K562 (cell line): ENCODE measurements around the gene DDX50. TPM values are rescaled to one million over a fixed set of nuclear protein-coding genes. Genes with fewer than 3 reads are reported as not detected.

Source experiments
- CBFB ChIP-seq: sonication (generic); formaldehyde crosslinking; IDR thresholded peaks from 2 replicates; pipeline ENCODE4 v1.4.0; 2020; ENCODE audit warnings: mild to moderate bottlenecking, missing genetic modification reagents
- FOS ChIP-seq: IDR thresholded peaks from 3 replicates; pipeline ENCODE4 v1.6.1; 2011; ENCODE audit not compliant: insufficient read length; ENCODE audit errors: extremely low read depth
- HMG20A ChIP-seq: fragments of 450-650 bp; formaldehyde crosslinking; conservative IDR thresholded peaks from 2 replicates; pipeline ENCODE4 v1.4.0; 2020; ENCODE audit warnings: mild to moderate bottlenecking, mixed read lengths
- HNRNPH1 ChIP-seq: fragments of 200-400 bp; formaldehyde crosslinking; optimal IDR thresholded peaks from 2 replicates; pipeline ENCODE3; 2017; ENCODE audit warnings: low read depth, mild to moderate bottlenecking, low read length, moderate library complexity
- MCM7 ChIP-seq, 2 experiments: fragments of 450-650 bp; IDR thresholded peaks; 2 replicates each; pipeline ENCODE4 v1.6.1; 2016 to 2018
- MLLT1 ChIP-seq, 2 experiments: fragments of 450-650 bp; IDR thresholded peaks; 2 replicates each; pipeline ENCODE4 v1.6.1; 2016
- NFRKB ChIP-seq: fragments of 450-650 bp; IDR thresholded peaks from 2 replicates; pipeline ENCODE4 v1.6.1; 2016; ENCODE audit warnings: low read depth
- PRMT5 ChIP-seq: sonication (generic); formaldehyde crosslinking; IDR thresholded peaks from 2 replicates; pipeline ENCODE4 v1.5.0; 2020; ENCODE audit warnings: missing genetic modification reagents
- SAFB ChIP-seq: fragments of 200-400 bp; formaldehyde crosslinking; IDR thresholded peaks from 2 replicates; pipeline ENCODE4 v1.6.1; 2017; ENCODE audit warnings: low read depth, low read length, borderline replicate concordance
- TEAD2 ChIP-seq: fragments of 450-650 bp; IDR thresholded peaks from 2 replicates; pipeline ENCODE4 v1.6.1; 2016; ENCODE audit warnings: missing genetic modification characterization, control low read depth, missing compliant biosample characterization
- ZKSCAN8 ChIP-seq: fragments of 200-800 bp; sonication (Bioruptor generic); IDR thresholded peaks from 2 replicates; pipeline ENCODE4 v1.6.1; 2016; ENCODE audit warnings: missing genetic modification characterization, missing compliant biosample characterization
- ZNF174 ChIP-seq: fragments of 250-450 bp; sonication (Bioruptor Pico); IDR thresholded peaks from 2 replicates; pipeline ENCODE4 v1.4.0; 2020; ENCODE audit warnings: mild to moderate bottlenecking
- ZNF431 ChIP-seq: sonication (generic); formaldehyde crosslinking; IDR thresholded peaks from 2 replicates; pipeline ENCODE4 v1.8.0; 2022; ENCODE audit warnings: mild to moderate bottlenecking, missing genetic modification reagents
- polyA plus RNA-seq, 8 experiments: library from polyadenylated mRNA; depleted of rRNA in 4 of 8; stranded (reverse) in 5 of 8; unstranded in 3 of 8; fragments of >200 nt; fragmentation: Nextera tagmentation in 2 of 8; fragmentation: Illumina TruSeq in 1 of 8; extraction: Ambion mirVana in 2 of 8; extraction: Trizol in 1 of 8; gene quantifications; 2 replicates each; pipeline versions ENCODE4 v1.2.1 to v1.2.3, GENCODE V29; 2011 to 2014; ENCODE audit warnings: inconsistent platforms in 1 of 8, missing spikeins in 1 of 8
- total RNA-seq, 7 experiments: library from RNA; depleted of rRNA in 6 of 7; stranded (reverse); fragments of >200 nt in 6 of 7; fragmentation: Illumina TruSeq in 2 of 7; extraction: Trizol in 2 of 7; gene quantifications; 2 replicates each; pipeline versions ENCODE4 v1.2.1 to v1.2.3, GENCODE V29; 2011 to 2021; ENCODE audit warnings: low replicate concordance in 1 of 7
- TF ChIP-seq, protein P1 (sequence below): sonication (generic); formaldehyde crosslinking; IDR thresholded peaks from 2 replicates; pipeline ENCODE4 v1.8.1; 2023; ENCODE audit warnings: mild to moderate bottlenecking, missing genetic modification reagents
- TF ChIP-seq, protein P2 (sequence below): sonication (generic); formaldehyde crosslinking; IDR thresholded peaks from 2 replicates; pipeline ENCODE4 v1.9.0; 2022; ENCODE audit warnings: mild to moderate bottlenecking, missing genetic modification reagents
- TF ChIP-seq, protein P3 (sequence below): fragments of 250-450 bp; sonication (Bioruptor Pico); IDR thresholded peaks from 2 replicates; pipeline ENCODE4 v1.5.0; 2021; ENCODE audit warnings: mild to moderate bottlenecking, borderline replicate concordance
- TF ChIP-seq, protein P4 (sequence below): sonication (generic); formaldehyde crosslinking; IDR thresholded peaks from 2 replicates; pipeline ENCODE4 v1.8.0; 2023; ENCODE audit warnings: mild to moderate bottlenecking, missing genetic modification reagents

DDX50 gene
- total and polyA plus RNA-seq, 9 of the 15 experiments (the other 6 are each of a cell fraction or from before 2014, with no cell fraction given): 36.7 to 86.8 (median 57.4) TPM

GRCh38 chr10:68955832-68956532, 54.9 kb downstream of the DDX50 start, which contains the start of gene DDX21 (continued):
- TF ChIP-seq NFRKB (peak; percentile 95), FOS (no peak), CBFB (CRISPR knock-in tag) (peak; percentile 61; the same call in 1 of the 2 replicates), PRMT5 (CRISPR knock-in tag) (0 out of 2 replicates have a peak, but pooled peaks have one; percentile 50), HMG20A (CRISPR knock-in tag) (no peak), TEAD2 (tag) (no peak), SAFB (peak; percentile 57; the same call in 1 of the 2 replicates), MLLT1 (IDR thresholded peaks at IDR 0.05) (peak in 1 of 2 experiments; percentile 24; a peak in 1 of 4 replicates), HNRNPH1 (no peak), MCM7 (IDR thresholded peaks at IDR 0.05) (no peak; a peak in 1 of 4 replicates), ZNF431 (CRISPR knock-in tag) (no peak; the same call in none of the 2 replicates), ZKSCAN8 (CRISPR knock-in tag) (no peak), ZNF174 (CRISPR knock-in tag) (no peak)
- TF ChIP-seq, protein P1, sequence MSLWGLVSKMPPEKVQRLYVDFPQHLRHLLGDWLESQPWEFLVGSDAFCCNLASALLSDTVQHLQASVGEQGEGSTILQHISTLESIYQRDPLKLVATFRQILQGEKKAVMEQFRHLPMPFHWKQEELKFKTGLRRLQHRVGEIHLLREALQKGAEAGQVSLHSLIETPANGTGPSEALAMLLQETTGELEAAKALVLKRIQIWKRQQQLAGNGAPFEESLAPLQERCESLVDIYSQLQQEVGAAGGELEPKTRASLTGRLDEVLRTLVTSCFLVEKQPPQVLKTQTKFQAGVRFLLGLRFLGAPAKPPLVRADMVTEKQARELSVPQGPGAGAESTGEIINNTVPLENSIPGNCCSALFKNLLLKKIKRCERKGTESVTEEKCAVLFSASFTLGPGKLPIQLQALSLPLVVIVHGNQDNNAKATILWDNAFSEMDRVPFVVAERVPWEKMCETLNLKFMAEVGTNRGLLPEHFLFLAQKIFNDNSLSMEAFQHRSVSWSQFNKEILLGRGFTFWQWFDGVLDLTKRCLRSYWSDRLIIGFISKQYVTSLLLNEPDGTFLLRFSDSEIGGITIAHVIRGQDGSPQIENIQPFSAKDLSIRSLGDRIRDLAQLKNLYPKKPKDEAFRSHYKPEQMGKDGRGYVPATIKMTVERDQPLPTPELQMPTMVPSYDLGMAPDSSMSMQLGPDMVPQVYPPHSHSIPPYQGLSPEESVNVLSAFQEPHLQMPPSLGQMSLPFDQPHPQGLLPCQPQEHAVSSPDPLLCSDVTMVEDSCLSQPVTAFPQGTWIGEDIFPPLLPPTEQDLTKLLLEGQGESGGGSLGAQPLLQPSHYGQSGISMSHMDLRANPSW (CRISPR knock-in tag): peak; percentile 79
- TF ChIP-seq, protein P2, sequence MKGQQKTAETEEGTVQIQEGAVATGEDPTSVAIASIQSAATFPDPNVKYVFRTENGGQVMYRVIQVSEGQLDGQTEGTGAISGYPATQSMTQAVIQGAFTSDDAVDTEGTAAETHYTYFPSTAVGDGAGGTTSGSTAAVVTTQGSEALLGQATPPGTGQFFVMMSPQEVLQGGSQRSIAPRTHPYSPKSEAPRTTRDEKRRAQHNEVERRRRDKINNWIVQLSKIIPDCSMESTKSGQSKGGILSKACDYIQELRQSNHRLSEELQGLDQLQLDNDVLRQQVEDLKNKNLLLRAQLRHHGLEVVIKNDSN (CRISPR knock-in tag): no peak
- TF ChIP-seq, protein P3, sequence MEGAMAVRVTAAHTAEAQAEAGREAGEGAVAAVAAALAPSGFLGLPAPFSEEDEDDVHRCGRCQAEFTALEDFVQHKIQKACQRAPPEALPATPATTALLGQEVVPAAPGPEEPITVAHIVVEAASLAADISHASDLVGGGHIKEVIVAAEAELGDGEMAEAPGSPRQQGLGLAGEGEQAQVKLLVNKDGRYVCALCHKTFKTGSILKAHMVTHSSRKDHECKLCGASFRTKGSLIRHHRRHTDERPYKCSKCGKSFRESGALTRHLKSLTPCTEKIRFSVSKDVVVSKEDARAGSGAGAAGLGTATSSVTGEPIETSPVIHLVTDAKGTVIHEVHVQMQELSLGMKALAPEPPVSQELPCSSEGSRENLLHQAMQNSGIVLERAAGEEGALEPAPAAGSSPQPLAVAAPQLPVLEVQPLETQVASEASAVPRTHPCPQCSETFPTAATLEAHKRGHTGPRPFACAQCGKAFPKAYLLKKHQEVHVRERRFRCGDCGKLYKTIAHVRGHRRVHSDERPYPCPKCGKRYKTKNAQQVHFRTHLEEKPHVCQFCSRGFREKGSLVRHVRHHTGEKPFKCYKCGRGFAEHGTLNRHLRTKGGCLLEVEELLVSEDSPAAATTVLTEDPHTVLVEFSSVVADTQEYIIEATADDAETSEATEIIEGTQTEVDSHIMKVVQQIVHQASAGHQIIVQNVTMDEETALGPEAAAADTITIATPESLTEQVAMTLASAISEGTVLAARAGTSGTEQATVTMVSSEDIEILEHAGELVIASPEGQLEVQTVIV (CRISPR knock-in tag): no peak
- TF ChIP-seq, protein P4, sequence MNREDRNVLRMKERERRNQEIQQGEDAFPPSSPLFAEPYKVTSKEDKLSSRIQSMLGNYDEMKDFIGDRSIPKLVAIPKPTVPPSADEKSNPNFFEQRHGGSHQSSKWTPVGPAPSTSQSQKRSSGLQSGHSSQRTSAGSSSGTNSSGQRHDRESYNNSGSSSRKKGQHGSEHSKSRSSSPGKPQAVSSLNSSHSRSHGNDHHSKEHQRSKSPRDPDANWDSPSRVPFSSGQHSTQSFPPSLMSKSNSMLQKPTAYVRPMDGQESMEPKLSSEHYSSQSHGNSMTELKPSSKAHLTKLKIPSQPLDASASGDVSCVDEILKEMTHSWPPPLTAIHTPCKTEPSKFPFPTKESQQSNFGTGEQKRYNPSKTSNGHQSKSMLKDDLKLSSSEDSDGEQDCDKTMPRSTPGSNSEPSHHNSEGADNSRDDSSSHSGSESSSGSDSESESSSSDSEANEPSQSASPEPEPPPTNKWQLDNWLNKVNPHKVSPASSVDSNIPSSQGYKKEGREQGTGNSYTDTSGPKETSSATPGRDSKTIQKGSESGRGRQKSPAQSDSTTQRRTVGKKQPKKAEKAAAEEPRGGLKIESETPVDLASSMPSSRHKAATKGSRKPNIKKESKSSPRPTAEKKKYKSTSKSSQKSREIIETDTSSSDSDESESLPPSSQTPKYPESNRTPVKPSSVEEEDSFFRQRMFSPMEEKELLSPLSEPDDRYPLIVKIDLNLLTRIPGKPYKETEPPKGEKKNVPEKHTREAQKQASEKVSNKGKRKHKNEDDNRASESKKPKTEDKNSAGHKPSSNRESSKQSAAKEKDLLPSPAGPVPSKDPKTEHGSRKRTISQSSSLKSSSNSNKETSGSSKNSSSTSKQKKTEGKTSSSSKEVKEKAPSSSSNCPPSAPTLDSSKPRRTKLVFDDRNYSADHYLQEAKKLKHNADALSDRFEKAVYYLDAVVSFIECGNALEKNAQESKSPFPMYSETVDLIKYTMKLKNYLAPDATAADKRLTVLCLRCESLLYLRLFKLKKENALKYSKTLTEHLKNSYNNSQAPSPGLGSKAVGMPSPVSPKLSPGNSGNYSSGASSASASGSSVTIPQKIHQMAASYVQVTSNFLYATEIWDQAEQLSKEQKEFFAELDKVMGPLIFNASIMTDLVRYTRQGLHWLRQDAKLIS (CRISPR knock-in tag): peak; percentile 92
